ENCODE measurements around the gene TCEA3.

The TCEA3 gene

DNA sequence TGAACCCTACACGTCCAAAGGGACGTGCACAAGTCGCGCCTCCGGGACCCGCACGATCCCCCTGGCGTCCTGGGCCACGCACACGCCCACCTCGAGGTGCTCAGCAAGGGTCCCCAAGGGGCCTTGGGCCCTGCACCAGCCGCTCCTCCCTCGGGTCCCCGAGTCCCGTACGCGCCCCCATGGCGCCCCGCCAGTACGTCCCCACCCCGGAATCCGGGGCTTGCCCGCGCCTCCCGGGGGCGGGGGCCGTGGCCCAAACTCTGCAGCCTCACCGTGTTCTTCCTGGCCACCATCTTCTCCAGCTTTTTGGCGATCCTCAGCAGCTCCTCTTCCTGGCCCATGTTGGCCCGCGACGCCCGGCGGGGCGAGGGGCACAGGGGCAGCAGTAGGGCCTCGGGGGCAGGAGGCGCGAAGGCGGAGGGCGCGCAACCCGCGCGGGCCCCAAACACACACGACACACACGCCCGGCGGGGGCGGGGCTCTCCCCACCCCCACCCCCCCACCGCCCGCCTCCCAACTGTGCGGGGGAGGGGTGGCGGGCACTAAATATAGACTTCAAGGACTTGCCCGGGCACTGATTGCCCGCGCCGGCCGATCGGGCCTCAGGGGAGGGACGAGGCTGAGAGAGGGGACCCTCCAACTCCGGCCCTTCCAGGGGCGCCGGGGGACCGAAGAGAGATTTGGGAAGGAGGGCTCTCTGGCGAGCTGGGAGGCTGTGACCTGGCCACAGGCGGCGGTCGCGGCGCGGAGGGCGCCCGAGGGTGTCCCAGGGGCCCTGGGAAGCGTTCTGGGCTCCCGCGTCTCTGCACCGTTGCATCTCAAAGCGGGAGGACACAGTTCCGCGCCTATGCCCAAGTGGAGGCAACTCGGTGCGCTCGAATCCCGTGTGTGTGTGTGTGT, at the start of gene TCEA3:
Gene TCEA3 (minus strand): TSS at position 456 of the 900 bp plus-strand sequence. CDS start 115 bp downstream, at position 341.
- DNase-seq: no peak

DNA sequence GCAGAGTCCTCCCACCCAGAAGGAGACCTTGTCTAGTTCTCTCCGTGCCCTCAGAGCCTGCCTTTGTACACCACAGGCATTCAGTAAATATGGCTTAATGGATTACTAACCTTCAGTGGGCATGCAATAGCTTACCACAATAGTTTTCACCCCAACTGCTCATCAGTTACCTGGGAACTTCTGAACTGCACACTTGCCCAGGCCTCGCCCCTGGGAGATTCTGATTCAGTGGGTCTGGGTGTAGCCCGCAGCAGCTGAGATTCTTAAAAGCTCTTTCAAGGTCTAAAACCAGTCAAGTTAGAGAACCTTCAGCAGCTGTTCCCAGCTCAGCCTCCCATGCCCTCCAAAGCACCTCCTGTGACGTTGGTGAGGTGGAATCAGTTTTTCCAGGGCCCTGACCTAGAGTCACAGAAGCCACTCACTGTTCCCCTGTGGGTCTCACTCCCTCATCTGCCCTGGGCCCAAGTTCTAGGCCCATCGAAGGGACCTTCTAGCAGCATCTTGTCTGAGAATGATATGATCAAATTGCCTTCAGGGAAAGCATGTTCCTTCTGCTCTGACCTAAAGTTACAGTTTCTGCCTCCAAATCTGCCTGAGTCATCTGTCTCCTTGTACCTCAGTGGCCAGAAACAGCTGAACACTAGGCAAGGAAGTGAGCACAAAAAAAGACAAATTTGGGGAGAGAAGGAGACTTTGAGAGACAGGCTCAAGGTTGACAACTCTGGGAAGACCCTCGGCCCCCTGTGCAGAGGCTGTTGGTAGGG, 48.7 kb upstream of the TCEA3 start:
- no peak for DNase-seq

DNA sequence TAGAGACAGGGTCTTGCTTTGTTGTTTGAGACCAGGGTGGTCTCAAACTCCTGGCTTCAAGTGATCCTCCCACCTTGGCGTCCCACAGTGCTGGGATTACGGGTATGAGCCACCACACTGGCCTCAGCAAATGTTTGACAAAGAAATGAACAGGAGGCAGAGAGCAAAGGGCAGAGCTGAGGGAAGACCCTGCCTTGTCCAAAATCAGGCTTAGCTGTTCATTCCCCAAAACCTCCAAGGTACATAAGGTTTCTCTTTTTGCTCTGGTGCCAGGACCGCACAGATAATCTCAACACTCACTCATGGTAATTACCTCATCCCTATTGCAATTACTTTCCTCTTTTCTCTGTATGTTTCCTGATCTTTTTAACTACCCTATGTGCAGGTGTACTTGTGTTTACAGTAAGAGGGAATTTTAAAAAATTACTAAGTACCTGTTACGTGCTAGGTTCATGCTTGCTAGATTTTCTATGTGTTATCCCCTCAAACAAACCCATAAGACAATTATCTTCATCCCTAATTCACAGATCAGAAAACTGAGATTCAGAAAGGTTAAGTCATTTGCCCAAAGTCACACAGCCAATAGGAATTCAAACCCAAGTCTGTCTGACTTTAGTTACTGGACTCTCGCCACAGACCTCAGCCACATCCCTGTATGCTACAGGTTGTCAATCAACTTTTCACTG, 47.9 kb upstream of the TCEA3 start:
- no peak for DNase-seq

DNA sequence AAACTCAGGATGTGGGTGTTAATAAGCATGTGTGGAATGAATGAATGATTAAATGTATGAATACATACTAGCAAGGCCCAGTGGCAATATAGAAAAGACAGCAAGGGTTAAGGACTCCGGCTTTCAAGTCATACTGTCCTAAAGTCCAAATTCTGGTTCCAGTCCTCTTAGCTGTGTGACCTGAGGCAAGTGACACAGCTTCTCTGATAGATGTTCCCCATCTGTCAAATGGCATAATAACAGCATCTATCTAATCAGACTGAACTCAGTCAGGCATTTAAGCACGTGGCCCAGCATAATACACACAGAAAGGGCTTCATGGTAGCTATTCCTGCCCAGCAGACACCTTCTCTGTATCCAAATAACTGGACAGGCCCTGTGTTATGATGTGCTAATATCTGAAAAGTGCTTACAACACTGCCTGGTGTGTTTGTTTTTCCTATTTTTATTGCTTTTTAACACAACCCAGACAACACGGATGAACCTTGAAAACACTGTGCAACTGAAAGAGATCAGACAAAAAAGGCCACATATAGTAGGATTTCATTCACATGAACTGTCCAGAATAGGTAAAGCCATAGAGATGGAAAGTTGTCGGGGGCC, 47.0 kb upstream of the TCEA3 start:
- no peak for DNase-seq

DNA sequence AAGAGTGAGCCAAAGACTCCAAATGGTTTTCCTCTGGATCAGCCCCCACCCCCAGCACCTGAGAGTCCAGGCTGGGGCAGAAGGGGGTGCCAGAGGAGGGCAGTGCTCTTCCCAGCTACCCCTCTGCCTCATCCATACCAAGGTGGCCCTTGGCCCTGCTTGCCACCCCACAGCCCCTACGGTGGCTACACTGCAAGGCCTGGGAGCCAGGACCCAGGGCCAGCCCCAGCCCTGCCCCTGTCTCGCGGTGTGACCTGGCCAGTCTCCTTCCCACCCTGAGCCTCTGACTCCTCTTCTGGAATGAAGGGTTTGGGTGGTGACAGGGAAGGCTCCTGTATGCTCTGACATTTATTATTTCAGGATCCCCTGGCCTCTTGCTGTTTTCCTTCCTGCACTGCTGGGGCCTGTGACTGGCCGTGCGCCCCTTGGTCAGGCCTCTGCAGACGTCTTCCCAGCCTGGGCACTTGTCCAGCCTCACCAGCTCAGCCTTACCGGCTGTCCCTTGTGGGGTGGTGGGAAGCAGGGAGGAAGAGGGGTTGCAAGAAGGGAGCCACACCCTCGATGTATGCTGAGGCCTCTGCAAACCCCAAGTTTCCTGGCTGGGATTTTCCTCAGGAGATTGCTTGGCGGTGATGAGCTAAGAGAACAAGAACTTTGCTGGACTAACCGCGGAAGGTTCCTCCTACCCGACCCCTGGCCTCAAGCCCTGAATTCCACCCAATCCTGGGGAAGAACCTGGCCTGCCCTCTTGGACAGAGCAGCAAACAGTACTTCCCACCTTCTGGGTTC, 45.9 kb upstream of the TCEA3 start:
- DNase-seq: no peak

DNA sequence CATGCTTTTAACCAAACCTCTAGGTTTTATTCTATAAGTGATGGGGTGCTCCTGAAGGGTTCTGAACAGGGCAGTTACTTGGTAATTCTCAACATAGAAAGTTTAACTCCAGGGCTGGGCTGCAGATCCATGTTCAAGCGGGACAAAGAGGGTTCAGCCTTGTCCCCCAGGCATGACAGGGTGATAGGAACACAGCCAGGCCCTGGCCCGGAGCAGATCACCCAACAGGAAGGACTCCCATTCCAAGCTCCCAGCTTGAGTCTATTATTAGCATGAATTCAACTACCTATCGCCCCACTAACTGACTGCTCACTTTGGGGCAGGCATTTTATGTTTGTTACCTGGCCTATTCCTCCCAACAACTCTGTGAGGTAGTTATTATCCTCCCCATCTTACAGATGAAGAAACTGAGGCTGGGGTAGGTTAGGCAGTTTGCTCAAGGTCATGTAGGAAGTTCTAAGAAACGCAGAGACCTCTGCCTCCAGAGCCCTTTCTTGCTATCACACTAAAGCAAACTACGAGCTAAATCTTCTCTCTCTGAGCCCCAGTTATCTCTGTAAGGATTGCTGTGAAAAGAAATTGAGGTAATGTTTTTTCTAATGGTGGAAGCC, 44.9 kb upstream of the TCEA3 start:
- no peak for DNase-seq

DNA sequence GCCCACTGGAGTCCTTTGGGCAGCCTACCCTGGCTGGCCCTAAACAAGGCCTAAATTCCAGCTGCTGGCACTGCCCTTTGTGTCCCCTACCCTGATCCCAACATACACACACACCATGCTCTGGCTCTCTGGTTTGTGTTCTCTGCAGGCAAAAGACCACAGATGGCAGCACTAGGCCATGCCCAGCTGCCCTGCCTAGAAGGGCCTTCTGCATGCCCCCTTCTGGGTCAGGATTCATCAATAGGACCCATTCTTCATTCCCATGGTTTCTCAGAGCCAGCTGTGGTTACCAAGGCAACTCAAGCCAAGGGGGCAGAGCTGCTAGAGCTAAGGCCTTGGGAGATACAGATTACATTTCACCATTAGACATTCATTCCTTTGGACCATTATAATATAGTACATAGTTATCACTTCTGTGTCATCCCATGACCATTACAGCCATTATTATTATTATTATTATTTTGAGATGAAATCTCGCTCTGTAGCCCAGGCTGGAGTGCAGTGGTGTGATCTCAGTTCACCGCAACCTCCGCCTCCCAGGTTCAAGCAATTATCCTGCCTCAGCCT, 42.0 kb upstream of the TCEA3 start:
- DNase-seq: no peak

DNA sequence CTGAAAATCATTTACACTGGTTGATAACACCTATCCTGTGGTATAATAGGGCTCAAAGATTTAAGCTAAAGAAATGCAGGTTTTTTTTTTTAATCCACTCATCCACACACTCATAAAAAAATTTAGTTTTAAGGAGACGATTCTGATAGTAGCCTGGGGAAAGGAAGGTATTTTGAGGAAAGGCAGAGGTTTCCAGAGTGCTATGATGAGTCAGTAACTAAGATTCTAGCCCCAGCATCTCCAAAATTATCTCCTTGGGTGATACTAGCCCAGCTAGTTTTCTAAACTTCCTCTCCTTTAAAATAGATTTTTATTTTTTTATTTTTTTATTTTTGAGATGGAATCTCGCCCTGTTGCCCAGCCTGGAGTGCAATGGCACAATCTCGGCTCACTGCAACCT, 38.7 kb upstream of the TCEA3 start:
- DNase-seq: no peak

DNA sequence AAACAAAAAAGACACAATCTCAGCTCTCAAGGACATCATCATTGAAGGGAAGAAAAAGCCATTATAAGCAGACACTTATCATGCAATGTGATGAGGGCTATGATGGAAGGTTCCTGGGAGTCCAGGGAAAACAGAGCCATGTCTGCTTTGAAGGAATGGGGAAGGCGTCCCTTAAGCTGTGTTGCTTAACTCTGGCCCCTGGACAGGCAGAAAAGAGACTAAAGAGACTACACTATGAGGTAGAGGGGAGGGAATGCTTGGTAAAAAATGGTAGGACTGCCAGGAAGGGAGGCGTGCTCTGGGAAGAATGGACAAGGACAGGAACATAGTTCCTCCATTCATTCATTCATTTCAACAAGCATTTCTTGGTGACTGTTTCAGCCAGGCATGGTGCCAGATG, 38.2 kb upstream of the TCEA3 start:
- no peak for DNase-seq

DNA sequence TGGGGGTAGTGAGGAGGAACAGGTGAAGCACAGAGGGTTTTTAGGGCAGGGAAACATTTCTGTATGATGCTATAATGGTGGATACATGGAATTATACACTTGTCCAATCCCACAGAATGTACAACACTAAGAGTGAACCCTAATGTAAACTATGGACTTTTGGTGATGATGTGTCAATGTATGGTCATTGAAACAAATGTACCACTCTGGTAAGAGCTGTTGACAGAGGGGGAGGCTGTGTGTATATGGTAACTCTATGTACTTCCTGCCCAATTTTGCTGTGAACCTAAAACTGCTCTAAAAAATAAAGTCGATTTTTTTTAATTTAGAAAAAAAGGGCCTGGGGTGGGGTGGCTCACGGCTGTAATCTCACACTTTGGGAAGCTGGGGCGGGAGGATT, 36.5 kb upstream of the TCEA3 start:
- DNase-seq: no peak

DNA sequence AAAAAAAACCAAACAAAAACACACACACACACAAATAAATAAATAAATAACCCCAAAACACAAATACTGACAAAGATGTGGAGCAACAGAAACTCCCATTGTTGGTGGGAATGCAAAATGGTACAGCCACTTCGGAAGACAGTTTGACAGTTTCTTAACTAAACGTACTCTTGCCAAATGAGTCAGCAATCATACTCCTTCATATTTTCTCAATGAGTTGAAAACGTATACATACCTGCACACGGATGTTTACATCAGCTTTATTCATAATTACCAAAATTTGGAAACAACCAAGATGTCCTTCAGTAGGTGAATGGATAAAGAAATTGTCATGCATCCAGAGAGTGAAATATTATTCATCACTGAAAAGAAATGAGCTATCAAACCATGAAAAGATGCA, 36.0 kb upstream of the TCEA3 start:
- no peak for DNase-seq

DNA sequence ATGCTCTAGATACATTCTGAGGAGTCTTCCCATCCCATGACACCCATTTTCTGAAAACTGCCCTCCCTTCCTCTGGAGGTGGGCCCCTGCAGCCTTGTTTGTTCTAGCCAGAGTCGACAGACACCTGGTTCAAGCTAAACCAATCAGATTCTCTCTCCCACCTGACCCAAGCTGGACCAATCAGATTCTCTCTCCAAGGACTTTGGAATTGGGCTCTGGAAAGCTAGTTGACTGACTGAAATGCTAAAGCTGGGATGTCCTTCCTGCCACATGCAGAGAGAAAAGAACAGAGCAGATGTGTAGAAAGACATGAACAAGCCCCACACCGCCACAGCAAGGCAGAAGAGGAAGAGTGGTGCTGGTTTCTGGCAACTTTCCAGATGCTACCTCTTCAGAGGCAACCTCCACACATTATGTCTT, 34.8 kb upstream of the TCEA3 start:
- DNase-seq: no peak

DNA sequence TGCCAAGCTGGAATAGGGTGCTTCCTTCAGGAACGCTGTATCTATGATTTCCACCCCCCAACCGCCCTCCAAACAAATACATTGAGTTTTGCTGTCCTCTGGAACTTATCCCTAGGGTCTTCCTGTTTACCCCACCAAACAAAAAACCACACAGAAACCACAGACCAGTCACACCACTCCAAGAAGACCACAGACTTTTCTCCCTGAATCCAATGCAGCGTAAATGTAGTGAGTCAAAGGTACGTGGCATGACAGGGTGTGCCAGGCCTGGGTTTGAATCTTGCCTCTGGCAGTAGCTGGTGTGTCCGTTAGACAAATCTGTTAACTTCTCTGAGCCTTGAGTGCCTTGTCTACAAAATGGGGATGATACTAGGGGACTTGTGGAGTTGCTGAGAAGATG, 31.7 kb upstream of the TCEA3 start:
- no peak for DNase-seq

DNA sequence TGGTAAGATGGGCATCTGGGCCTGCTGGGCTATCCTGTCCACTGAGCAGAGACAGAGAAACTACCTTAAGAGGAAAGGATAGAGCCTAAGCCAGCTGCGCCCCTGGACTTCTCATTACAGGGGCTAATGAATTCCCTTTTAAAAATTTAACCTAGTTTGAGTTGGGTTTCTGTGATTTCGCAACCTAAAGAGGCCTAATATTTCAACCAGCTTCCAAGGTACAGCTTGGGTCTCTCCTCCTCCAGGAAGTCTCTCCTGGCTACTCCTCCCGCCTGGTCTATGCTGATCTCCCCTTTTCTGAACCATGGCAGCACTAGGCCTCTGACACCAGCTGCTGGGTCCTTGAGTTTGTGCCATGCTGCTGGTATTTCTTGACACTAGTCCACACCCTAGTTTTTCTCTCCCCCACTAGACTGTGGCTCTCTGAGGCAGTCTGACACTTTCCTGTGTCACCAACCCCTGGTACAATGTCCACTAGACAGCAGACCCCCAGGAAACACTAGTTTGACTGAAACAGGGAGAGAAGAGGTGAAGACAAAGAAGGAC, 29.0 kb upstream of the TCEA3 start:
- DNase-seq: no peak

DNA sequence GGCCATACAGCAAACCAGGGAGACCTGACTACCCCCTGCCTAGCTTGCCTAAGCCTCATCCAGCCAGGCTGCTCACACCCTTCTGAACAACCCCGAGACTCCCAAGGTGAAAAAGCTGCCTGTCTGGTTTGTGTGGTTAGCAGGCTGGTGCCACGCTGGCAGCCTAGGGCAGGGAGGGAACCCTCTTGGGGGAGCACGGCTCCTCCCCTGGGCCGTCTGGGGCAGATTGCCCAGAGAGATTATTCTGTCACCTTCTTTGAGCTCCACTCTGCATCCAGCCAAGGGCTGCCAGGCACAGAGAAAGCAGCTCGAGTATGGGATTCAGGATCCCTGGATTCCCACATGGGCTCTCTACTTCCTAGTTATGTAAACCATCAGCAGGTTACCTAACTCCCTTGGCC, 27.5 kb upstream of the TCEA3 start:
- no peak for DNase-seq

DNA sequence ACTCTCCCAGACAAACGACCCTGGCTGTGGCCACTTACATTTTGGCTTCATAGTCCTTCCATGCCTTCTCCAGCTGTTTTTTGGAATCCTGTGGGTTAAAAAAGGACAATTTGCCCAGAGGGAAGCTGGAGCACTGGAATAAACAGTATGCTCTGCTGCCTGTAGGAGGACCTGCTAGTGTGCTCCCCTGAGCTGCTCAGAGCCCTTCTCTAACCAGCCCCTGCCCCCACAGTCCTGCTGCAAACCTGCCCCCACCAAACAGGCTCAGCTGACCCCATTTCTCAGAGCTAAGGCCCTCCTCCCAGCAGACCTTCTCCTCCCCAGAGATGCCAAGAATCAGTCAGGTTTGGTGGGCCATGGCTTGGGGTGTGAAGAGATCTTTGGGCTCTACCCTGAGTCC, 26.9 kb upstream of the TCEA3 start:
- DNase-seq: no peak

DNA sequence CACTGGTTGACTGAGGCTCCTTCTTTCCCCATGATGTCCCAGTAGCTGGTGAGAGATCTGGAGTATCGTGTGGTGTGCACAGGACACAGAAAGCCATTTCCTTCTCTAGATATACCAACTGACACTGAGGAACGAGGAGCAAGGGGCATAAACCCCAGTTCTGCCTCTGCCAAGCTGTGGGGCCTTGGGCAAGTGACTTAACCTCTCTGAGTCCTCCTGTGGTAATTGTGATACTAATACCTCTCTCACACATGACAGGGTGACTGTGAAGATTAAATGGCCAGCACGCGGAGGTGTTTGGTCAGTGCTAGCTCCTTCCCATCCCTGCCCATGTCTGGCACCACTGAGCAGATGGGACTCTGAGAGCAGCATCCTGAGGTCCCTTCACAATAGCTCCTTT, 26.3 kb upstream of the TCEA3 start:
- DNase-seq: no peak

DNA sequence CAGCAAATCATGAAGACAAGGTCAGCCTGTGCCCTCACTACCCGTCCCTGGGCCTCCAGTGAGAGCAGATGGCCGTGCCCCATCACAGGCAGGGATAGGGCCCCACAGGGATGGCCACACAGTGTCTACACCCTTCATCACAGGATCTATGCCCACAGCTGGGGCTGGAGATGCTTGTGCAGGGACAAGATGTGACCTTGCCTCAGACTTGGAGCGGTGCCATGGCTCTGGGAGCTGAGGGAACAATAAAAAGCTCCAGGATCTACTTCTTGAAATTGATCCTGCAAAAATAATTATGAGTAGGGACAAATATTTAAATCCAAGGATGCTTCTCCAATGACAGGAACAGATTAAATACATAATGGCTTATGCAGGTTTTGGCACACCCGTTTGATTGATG, 25.4 kb upstream of the TCEA3 start:
- no peak for DNase-seq

DNA sequence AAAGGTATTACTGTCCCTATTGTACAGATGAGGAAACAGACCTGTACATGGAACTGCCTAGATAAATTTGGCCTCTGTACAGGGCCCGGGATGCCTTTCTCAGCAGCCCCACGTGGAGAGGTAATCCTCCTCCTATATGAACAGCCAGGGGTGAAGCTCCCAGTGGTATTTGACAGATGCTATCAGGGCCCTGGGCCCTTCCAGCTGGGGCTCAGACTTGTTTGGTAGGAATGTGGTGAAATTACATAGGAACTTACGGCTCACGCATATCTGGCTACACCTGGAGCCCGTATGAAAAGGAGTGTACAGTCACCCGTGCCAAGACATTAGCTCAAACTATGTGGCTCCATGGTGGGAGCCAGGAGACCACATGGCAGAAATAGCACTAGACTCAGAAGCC, 24.8 kb upstream of the TCEA3 start:
- no peak for DNase-seq

DNA sequence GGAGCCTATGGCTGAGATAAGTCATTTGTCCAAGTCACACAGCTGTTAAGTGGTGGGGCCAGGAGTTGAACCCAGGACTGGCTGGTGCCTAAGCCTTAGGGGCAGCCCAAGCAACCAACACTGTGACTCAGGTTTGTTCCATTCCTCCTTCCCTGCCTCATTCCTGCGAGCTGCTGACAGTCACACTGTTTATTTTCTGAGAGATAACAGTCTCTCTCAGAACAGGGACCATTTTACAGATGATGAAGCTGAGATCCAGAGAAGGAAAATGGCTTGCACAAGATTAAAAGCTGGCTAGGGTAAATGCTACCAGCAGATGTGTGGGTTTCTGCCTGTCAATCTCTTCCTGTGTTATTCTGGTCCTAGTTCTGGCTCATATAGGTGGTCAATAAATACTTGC, 24.3 kb upstream of the TCEA3 start:
- DNase-seq: no peak

DNA sequence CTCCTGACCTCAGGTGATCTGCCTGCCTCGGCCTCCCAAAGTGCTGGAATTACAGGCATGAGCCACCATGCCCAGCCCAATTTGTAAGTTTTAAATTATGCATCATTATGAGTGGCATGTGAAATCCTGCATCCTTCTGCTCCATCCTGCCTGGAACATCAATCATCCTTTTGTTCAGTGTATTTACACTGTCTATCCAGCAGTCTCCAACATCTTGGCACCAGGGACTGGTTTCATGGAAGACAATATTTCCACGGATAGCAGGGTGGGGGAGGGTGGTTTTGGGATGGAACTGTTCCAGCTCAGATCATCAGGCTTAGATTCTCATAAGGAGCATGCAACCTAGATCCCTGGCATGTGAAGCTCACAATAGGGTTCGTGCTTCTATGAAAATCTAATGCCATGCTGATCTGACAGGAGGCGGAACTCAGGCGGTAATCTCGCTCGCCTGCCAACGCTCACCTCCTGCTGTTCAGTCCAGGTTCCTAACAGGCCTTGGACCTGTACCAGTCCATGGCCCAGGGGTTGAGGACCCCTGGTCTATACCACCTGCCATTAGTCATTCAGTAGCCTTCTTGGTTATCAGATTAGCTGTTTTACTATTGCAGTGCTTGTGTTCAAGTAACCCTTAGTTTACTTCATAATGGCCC, 22.2 kb upstream of the TCEA3 start:
- DNase-seq: no peak
